ENCODE results near the gene S100Z.

- TF ChIP-seq EP300 (IDR thresholded peaks at IDR 0.05), result no peak
- TF ChIP-seq, protein P1, sequence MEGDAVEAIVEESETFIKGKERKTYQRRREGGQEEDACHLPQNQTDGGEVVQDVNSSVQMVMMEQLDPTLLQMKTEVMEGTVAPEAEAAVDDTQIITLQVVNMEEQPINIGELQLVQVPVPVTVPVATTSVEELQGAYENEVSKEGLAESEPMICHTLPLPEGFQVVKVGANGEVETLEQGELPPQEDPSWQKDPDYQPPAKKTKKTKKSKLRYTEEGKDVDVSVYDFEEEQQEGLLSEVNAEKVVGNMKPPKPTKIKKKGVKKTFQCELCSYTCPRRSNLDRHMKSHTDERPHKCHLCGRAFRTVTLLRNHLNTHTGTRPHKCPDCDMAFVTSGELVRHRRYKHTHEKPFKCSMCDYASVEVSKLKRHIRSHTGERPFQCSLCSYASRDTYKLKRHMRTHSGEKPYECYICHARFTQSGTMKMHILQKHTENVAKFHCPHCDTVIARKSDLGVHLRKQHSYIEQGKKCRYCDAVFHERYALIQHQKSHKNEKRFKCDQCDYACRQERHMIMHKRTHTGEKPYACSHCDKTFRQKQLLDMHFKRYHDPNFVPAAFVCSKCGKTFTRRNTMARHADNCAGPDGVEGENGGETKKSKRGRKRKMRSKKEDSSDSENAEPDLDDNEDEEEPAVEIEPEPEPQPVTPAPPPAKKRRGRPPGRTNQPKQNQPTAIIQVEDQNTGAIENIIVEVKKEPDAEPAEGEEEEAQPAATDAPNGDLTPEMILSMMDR (IDR thresholded peaks at IDR 0.05), result no peak
- no peak for TF ChIP-seq POLR2A (IDR thresholded peaks at IDR 0.05)
Measured at GRCh38 chr5:76852772-76853171, 3.0 kb downstream of the S100Z start.
